WTC11 (cell line): ENCODE results near the gene NOL12. TPM values are rescaled to one million over a fixed set of nuclear protein-coding genes. Genes with fewer than 3 reads are reported as not detected.

Experiments
- RORB ChIP-seq: fragments of 250-450 bp; sonication (Bioruptor Pico); IDR thresholded peaks from 2 replicates; pipeline ENCODE4 v1.9.0; 2021; ENCODE audit warnings: mild to moderate bottlenecking
- TEAD4 ChIP-seq: sonication (generic); formaldehyde crosslinking; IDR thresholded peaks from 2 replicates; pipeline ENCODE4 v1.8.0; 2022; ENCODE audit warnings: mild to moderate bottlenecking, missing genetic modification reagents
- ZNF317 ChIP-seq: sonication (generic); formaldehyde crosslinking; IDR thresholded peaks from 2 replicates; pipeline ENCODE4 v1.8.1; 2023; ENCODE audit warnings: low read depth, mild to moderate bottlenecking, moderate library complexity, missing genetic modification reagents, borderline replicate concordance
- ZNF671 ChIP-seq: fragments of 250-450 bp; sonication (Bioruptor Pico); IDR thresholded peaks from 2 replicates; pipeline ENCODE4 v1.8.0; 2021; ENCODE audit warnings: mild to moderate bottlenecking
- total RNA-seq: library from RNA; stranded (reverse); gene quantifications from 3 replicates; pipeline ENCODE4 v1.2.3, GENCODE V29; 2021
- TF ChIP-seq, protein P1 (sequence below): fragments of 250-450 bp; sonication (Bioruptor Pico); IDR thresholded peaks from 2 replicates; pipeline ENCODE4 v1.9.0; 2021; ENCODE audit warnings: mild to moderate bottlenecking
- TF ChIP-seq, protein P2 (sequence below): sonication (generic); formaldehyde crosslinking; IDR thresholded peaks from 2 replicates; pipeline ENCODE4 v1.8.1; 2023; ENCODE audit warnings: mild to moderate bottlenecking, missing genetic modification reagents
- TF ChIP-seq, protein P3 (sequence below): sonication (generic); formaldehyde crosslinking; IDR thresholded peaks from 2 replicates; pipeline ENCODE4 v1.8.1; 2022; ENCODE audit warnings: missing genetic modification reagents, borderline replicate concordance
- TF ChIP-seq, protein P4 (sequence below): sonication (generic); formaldehyde crosslinking; IDR thresholded peaks from 2 replicates; pipeline ENCODE4 v1.8.1; 2023; ENCODE audit warnings: mild to moderate bottlenecking, moderate library complexity, missing genetic modification reagents
- TF ChIP-seq, protein P5 (sequence below): sonication (generic); formaldehyde crosslinking; IDR thresholded peaks from 2 replicates; pipeline ENCODE4 v1.8.1; 2022; ENCODE audit warnings: mild to moderate bottlenecking, moderate library complexity, missing genetic modification reagents
- TF ChIP-seq, protein P6 (sequence below): fragments of 250-450 bp; sonication (Bioruptor Pico); conservative IDR thresholded peaks from 2 replicates; pipeline ENCODE4 v1.9.0; 2021; ENCODE audit warnings: mild to moderate bottlenecking
- TF ChIP-seq, protein P7 (sequence below): sonication (generic); formaldehyde crosslinking; IDR thresholded peaks from 2 replicates; pipeline ENCODE4 v1.8.0; 2022; ENCODE audit warnings: mild to moderate bottlenecking, missing genetic modification reagents

Gene NOL12
- total RNA-seq, 1 experiment from 2014 or later = 24.9 TPM

DNA sequence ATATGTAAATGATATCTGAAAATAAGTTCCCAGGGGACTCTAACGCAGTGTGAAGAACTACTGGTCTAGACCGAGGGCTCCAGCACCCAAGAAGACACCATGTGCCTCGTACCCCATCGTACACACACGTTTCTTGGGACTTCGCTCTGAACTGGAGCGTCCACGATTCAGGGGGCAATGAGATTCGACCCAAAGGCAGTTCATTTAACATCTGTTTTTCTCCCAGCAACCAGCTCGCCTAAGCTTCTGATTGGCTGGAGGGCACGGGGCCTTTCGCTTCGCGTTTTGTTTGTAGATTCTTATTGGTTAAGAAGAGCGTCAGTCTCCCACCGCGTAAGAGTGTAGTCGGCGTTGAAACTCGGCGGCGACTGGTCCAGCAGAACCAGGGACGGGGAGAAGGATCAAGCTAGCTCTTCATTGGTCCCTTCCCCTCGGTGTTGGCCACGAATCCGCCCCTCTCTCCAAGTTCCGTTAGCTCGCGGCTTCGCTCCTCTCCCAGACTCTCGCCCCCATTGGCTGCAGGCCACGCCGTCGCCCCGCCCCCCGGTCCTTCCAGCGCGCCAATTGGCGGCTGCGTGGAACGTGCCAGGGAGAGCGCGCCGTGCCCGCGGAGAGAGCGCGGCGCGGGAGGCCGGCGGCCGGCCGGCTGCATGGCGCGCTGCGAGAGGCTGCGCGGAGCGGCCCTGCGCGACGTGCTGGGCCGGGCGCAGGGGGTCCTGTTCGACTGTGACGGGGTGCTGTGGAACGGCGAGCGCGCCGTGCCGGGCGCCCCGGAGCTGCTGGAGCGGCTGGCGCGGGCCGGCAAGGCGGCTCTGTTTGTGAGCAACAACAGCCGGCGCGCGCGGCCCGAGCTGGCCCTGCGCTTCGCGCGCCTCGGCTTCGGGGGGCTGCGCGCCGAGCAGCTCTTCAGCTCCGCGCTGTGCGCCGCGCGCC is 27.7 kb upstream of the NOL12 start, which contains the start of gene PDXP (continued):
- TF ChIP-seq, protein P1, sequence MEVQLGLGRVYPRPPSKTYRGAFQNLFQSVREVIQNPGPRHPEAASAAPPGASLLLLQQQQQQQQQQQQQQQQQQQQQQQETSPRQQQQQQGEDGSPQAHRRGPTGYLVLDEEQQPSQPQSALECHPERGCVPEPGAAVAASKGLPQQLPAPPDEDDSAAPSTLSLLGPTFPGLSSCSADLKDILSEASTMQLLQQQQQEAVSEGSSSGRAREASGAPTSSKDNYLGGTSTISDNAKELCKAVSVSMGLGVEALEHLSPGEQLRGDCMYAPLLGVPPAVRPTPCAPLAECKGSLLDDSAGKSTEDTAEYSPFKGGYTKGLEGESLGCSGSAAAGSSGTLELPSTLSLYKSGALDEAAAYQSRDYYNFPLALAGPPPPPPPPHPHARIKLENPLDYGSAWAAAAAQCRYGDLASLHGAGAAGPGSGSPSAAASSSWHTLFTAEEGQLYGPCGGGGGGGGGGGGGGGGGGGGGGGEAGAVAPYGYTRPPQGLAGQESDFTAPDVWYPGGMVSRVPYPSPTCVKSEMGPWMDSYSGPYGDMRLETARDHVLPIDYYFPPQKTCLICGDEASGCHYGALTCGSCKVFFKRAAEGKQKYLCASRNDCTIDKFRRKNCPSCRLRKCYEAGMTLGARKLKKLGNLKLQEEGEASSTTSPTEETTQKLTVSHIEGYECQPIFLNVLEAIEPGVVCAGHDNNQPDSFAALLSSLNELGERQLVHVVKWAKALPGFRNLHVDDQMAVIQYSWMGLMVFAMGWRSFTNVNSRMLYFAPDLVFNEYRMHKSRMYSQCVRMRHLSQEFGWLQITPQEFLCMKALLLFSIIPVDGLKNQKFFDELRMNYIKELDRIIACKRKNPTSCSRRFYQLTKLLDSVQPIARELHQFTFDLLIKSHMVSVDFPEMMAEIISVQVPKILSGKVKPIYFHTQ (CRISPR knock-in tag) = no peak
- TF ChIP-seq ZNF671 (CRISPR knock-in tag) (no peak), TEAD4 (CRISPR knock-in tag) (no peak), ZNF317 (CRISPR knock-in tag) (peak; percentile 17; the same call in 1 of the 2 replicates), RORB (CRISPR knock-in tag) (no peak)
- TF ChIP-seq, protein P2, sequence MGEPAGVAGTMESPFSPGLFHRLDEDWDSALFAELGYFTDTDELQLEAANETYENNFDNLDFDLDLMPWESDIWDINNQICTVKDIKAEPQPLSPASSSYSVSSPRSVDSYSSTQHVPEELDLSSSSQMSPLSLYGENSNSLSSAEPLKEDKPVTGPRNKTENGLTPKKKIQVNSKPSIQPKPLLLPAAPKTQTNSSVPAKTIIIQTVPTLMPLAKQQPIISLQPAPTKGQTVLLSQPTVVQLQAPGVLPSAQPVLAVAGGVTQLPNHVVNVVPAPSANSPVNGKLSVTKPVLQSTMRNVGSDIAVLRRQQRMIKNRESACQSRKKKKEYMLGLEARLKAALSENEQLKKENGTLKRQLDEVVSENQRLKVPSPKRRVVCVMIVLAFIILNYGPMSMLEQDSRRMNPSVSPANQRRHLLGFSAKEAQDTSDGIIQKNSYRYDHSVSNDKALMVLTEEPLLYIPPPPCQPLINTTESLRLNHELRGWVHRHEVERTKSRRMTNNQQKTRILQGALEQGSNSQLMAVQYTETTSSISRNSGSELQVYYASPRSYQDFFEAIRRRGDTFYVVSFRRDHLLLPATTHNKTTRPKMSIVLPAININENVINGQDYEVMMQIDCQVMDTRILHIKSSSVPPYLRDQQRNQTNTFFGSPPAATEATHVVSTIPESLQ (CRISPR knock-in tag) = no peak
- TF ChIP-seq, protein P3, sequence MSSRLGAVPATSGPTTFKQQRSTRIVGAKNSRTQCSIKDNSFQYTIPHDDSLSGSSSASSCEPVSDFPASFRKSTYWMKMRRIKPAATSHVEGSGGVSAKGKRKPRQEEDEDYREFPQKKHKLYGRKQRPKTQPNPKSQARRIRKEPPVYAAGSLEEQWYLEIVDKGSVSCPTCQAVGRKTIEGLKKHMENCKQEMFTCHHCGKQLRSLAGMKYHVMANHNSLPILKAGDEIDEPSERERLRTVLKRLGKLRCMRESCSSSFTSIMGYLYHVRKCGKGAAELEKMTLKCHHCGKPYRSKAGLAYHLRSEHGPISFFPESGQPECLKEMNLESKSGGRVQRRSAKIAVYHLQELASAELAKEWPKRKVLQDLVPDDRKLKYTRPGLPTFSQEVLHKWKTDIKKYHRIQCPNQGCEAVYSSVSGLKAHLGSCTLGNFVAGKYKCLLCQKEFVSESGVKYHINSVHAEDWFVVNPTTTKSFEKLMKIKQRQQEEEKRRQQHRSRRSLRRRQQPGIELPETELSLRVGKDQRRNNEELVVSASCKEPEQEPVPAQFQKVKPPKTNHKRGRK (CRISPR knock-in tag) = no peak
- TF ChIP-seq, protein P4, sequence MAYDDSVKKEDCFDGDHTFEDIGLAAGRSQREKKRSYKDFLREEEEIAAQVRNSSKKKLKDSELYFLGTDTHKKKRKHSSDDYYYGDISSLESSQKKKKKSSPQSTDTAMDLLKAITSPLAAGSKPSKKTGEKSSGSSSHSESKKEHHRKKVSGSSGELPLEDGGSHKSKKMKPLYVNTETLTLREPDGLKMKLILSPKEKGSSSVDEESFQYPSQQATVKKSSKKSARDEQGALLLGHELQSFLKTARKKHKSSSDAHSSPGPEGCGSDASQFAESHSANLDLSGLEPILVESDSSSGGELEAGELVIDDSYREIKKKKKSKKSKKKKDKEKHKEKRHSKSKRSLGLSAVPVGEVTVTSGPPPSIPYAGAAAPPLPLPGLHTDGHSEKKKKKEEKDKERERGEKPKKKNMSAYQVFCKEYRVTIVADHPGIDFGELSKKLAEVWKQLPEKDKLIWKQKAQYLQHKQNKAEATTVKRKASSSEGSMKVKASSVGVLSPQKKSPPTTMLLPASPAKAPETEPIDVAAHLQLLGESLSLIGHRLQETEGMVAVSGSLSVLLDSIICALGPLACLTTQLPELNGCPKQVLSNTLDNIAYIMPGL = no peak
- TF ChIP-seq, protein P5, sequence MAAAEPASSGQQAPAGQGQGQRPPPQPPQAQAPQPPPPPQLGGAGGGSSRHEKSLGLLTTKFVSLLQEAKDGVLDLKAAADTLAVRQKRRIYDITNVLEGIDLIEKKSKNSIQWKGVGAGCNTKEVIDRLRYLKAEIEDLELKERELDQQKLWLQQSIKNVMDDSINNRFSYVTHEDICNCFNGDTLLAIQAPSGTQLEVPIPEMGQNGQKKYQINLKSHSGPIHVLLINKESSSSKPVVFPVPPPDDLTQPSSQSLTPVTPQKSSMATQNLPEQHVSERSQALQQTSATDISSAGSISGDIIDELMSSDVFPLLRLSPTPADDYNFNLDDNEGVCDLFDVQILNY (CRISPR knock-in tag) = peak; percentile 45; the same call in 1 of the 2 replicates
- TF ChIP-seq, protein P6, sequence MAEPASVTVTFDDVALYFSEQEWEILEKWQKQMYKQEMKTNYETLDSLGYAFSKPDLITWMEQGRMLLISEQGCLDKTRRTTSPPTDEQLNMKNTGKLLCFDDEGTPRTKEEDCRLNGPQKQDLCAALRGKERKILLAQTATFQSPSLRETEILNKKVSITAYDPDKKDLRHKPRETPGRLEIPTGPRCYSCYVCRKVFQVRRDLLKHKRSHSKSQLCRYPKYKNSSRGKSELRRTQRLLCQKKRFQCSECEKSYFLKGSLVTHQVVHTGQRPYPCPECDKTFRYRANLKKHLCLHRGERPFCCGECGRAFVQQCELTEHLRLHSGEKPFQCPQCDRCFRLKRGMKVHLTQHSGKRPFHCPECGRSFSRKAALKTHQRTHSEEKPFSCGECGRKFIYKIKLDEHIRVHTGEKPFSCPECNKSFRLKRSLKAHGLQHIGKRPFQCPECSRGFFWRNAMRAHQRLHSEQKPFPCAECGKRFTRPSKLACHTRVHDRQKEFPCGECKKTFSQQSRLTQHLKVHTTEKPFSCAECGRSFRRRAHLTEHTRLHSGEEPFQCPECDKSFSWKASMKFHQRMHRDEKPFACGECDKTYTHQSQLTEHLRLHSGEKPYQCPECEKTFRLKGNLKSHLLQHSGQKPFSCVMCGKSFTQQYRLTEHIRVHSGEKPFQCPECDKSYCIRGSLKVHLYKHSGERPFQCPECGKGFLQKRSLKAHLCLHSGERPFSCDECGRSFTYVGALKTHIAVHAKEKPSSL = no peak
- TF ChIP-seq, protein P7, sequence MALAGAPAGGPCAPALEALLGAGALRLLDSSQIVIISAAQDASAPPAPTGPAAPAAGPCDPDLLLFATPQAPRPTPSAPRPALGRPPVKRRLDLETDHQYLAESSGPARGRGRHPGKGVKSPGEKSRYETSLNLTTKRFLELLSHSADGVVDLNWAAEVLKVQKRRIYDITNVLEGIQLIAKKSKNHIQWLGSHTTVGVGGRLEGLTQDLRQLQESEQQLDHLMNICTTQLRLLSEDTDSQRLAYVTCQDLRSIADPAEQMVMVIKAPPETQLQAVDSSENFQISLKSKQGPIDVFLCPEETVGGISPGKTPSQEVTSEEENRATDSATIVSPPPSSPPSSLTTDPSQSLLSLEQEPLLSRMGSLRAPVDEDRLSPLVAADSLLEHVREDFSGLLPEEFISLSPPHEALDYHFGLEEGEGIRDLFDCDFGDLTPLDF = no peak
- TF ChIP-seq, all 79 proteins: peak for 18
